NOMO-1 treated with dmso at 0.1 percent for 144 hours (cell line): ENCODE results near the gene UACA.
"Not testable (repeated sequence)": the region's sequence is repeated elsewhere in the genome, so short reads cannot be mapped to it uniquely, and the experiment has no call there.

ENCODE experiments used
- DNase-seq: peaks from one replicate; lab custom pipeline; 2025; ENCODE audit not compliant: unreplicated experiment; lab: John Stamatoyannopoulos, UW

The UACA gene

DNA sequence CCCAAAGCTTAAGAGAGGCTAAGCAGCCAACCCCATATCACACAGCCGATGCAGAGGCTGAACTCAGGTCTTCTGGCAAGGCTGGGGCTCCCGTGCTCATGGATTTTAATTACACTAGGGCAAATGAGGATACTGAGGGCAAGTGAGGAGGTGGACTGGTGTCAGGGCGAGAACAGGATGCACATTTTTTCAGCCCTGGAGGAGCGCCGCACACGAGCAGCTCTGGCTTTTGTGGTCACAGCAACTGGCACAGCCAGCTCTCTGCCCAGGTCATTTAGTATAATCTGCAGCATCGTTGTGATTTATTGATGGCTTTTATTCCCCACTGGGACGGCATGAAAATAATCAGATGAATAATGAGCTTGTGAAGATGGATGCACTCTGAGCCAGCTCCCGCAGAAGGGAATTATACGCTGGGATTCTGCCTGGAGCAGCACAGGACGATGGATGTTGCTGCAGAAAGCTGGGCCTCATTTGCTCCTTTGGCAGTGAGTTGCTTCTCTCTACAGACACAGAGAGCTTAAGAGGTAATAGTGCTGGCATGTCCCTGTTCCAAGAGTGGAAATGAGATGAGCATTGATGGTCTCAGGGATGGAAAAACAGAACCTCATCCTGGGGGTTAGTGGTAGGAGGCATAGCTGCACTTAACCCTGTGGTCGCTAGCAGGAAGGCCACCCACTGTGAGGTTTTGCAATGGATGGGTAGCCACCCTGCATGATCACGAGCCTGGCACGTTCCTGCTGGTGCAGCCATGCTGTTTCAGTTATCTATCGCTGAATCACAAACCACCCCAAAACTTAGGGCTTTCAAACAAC is 135.4 kb downstream of the UACA start:
- DNase-seq: no peak

DNA sequence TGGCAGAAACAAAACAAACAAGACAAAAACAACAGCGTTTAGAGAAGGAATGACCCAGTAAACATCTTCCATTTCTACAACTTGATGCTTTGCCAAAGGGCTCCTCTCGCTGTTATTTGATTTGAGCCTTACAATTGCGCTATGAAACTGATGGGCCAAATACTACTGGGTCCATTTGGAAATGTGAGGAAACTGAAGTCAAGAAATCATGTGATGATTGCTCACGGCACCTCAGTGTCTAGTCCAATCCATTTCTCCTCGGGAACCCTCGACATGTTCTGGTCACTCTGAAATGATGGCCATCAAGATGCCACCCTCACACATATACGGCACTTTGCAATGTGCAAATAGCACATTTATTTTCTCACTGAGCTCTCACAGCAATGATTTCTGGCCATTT is 136.0 kb downstream of the UACA start:
- no peak for DNase-seq

GRCh38 chr15:70625438-70625837 is 137.9 kb downstream of the UACA start:
- DNase-seq: peak; percentile 53

- DNase-seq: no peak
Observed at GRCh38 chr15:70625011-70625410, 138.3 kb downstream of the UACA start.

GRCh38 chr15:70618929-70619328 is 144.4 kb downstream of the UACA start:
- no peak for DNase-seq

- no peak for DNase-seq
Observed at GRCh38 chr15:70617911-70618287, 145.5 kb downstream of the UACA start.

DNA sequence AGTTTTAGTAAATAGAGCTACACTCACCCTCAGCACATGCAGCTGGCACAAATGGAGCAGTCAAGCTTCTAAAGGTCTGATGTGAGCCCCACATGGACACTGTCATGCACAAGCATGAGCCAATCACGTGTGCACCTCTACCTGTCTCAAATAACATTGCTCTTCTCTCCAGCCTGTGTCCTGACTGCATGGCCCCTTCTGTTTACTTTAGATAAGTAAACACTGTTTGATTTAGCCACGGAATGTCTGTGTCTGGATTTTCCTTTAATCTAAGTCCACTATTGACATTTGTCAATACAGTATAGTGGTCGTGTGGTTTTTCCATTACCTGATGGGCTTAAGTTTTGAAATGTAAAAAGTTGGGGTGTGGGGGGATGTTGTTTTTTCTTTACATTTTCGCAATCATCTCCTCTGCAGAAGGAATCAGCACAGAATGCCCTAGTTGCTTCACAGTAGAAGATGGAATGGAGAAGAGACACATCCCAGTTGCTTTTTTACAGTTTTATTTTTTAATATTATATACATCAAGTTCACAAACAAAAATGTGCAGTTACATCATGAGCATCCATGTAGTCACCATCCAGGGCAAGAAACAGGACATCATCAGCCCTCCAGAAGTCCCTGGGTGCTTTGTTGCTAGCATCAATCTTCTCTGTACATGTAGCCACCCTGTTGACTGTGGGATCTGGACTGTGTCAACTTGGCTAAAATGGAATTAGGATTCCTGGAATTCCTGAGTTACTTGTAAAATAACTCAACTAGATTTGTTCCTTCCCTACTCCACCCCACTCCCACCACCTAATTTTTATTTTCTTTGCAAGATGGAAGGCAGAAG is 146.1 kb downstream of the UACA start:
- DNase-seq: no peak

GRCh38 chr15:70616311-70616756 is 147.0 kb downstream of the UACA start:
- not testable (repeated sequence) for DNase-seq

- DNase-seq: no peak
Observed at GRCh38 chr15:70615435-70616310, 147.7 kb downstream of the UACA start.

DNA sequence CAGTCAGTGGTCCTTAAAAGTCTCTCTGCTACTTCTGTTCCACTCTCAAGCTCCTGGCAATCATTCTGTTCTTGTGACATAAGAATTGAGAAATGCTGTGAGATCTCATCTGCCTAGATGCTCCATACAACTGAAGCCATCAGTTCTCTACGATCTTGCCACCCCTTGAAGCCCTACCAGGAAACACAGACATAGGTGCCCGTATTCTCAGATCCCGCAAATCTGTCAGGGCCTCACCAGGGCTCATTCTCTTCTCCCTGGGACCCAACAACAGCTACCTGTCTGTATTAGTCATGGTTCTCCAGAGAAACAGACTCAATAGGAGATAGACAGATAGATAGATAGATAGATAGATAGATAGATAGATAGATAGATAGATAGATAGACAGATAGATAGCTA is 149.1 kb downstream of the UACA start:
- DNase-seq: no peak

GRCh38 chr15:70613271-70613670 is 150.1 kb downstream of the UACA start:
- DNase-seq: no peak

DNA sequence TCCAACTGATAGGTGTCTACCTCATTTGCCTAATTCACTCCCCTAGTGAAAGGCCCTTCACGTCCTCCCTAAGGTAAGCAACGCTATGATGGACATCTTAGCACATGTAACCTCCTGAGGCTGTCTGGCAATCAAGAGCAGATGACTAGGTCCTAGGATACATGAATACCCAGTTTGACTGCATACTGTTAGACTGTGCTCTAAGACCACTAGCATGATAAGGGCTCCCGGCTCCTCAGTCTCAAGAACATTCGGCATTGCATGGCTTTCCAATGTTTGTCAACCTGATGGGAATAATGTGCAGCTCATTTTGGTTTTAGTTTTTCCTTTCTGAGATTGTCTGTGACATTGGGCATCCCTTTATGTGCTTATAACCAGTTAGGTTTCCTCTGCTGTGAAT is 152.1 kb downstream of the UACA start:
- DNase-seq: no peak

- DNase-seq: no peak
Observed at GRCh38 chr15:70610541-70610940, 152.8 kb downstream of the UACA start.

- DNase-seq: no peak
Observed at GRCh38 chr15:70609889-70610288, 153.5 kb downstream of the UACA start.

GRCh38 chr15:70608144-70608543 is 155.2 kb downstream of the UACA start:
- no peak for DNase-seq

DNA sequence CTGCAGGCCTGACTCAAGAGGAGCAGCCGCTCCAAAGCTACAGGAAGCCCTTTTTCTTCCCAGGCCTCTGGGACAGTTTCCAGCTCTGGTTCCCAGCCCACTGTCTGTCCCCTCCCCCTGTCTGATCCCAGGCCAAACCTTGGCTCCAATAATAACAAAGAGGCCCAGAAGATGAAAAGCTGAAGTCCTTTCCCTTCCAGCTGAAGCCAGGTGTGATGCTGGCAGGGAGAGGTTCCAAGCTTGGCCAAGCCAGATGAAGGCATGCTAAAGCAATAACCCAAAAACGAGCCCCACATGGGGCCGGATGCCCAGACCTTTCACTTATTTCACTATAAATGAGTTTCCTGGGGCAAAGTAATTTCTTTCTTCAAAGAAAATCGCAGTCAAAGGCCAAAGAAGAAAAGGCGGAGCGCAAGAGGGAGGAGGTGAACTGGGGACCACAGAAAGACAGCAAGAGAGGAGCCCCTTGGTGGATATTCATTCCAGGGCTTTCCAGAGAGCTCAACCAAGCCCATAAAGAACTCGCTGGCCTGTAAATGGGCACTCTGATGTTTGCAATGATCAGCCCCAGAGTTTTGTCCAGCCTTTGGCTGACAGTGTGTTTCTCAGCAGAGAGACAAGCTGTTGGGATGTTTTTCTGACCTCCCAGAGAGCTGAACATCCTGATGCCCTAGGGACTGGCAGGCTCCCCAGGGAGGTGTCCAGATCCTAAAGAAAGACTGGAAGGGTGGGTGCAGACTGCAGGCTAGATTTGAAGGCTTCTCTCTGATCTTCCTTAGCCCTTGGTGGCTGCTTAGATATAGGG is 157.6 kb downstream of the UACA start:
- no peak for DNase-seq

DNA sequence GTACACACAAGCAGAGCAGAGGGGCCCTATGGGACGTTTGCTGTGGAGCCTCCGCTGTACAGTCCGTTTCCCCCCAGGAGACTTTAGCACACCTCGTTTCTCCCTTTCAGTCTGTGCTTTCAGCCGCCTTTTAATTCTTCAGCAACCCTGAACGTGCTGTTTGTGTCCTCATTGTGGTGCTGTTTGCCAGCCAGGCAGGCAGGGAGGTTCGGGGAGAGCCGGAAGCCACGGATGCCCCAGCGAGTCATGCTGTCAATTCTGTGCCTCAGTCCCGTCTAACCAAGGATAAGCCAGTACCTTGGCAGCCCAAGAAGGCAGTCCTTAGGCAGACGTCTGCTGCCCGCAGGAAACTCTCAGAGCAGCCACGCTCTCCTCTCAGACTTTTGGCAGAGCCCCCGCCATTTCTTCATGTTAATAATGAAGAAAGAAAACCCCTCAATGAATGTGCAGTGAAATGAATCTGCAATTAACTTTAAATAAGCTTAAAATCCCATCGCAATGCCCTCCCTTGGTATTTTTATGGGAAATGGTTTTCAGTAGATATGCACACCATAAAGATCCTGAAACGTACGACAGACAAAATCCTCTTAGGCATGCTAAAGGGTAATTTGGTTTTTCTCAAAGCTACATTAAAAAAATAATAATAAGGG is 158.6 kb downstream of the UACA start:
- DNase-seq: no peak
